Neural progenitor cell (in vitro differentiated cells): ENCODE measurements around the gene DCUN1D4.

Experiments used
- CTCF ChIP-seq: fragments of 200-600 bp; sonication (generic); IDR thresholded peaks from 2 replicates; pipeline ENCODE4 v1.5.1; 2017; ENCODE audit warnings: antibody characterized with exemption, mild to moderate bottlenecking
- EZH2 ChIP-seq: fragments of 200-600 bp; sonication (generic); IDR thresholded peaks from 2 replicates; pipeline ENCODE4 v1.6.1; 2017; ENCODE audit warnings: antibody characterized with exemption, mild to moderate bottlenecking, moderate library complexity

GRCh38 chr4:51835079-51835478, 7.9 kb upstream of the DCUN1D4 start:
- no peak for TF ChIP-seq CTCF
- no peak for TF ChIP-seq EZH2
